ENCODE results near the gene NEUROG1. TPM values are rescaled to one million over a fixed set of nuclear protein-coding genes. Genes with fewer than 3 reads are reported as not detected.

Gene NEUROG1
- total and polyA plus RNA-seq, 2 of the 13 experiments (the other 11 are each of a cell fraction or from before 2014, with no cell fraction given), result not detected

- TF ChIP-seq HMGXB3 (CRISPR knock-in tag; IDR thresholded peaks at IDR 0.05; ENCODE audit: borderline replicate concordance) (no peak), HDAC1 (CRISPR knock-in tag; IDR thresholded peaks at IDR 0.05) (no peak), CHD2 (IDR thresholded peaks at IDR 0.05; ENCODE audit: low read depth, low read length) (no peak)
- TF ChIP-seq, protein P1, sequence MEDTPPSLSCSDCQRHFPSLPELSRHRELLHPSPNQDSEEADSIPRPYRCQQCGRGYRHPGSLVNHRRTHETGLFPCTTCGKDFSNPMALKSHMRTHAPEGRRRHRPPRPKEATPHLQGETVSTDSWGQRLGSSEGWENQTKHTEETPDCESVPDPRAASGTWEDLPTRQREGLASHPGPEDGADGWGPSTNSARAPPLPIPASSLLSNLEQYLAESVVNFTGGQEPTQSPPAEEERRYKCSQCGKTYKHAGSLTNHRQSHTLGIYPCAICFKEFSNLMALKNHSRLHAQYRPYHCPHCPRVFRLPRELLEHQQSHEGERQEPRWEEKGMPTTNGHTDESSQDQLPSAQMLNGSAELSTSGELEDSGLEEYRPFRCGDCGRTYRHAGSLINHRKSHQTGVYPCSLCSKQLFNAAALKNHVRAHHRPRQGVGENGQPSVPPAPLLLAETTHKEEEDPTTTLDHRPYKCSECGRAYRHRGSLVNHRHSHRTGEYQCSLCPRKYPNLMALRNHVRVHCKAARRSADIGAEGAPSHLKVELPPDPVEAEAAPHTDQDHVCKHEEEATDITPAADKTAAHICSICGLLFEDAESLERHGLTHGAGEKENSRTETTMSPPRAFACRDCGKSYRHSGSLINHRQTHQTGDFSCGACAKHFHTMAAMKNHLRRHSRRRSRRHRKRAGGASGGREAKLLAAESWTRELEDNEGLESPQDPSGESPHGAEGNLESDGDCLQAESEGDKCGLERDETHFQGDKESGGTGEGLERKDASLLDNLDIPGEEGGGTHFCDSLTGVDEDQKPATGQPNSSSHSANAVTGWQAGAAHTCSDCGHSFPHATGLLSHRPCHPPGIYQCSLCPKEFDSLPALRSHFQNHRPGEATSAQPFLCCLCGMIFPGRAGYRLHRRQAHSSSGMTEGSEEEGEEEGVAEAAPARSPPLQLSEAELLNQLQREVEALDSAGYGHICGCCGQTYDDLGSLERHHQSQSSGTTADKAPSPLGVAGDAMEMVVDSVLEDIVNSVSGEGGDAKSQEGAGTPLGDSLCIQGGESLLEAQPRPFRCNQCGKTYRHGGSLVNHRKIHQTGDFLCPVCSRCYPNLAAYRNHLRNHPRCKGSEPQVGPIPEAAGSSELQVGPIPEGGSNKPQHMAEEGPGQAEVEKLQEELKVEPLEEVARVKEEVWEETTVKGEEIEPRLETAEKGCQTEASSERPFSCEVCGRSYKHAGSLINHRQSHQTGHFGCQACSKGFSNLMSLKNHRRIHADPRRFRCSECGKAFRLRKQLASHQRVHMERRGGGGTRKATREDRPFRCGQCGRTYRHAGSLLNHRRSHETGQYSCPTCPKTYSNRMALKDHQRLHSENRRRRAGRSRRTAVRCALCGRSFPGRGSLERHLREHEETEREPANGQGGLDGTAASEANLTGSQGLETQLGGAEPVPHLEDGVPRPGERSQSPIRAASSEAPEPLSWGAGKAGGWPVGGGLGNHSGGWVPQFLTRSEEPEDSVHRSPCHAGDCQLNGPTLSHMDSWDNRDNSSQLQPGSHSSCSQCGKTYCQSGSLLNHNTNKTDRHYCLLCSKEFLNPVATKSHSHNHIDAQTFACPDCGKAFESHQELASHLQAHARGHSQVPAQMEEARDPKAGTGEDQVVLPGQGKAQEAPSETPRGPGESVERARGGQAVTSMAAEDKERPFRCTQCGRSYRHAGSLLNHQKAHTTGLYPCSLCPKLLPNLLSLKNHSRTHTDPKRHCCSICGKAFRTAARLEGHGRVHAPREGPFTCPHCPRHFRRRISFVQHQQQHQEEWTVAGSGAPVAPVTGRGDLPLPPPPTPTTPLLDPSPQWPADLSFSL (CRISPR knock-in tag; IDR thresholded peaks at IDR 0.05), result no peak
Measured at GRCh38 chr5:135568246-135568645, 32.5 kb upstream of the NEUROG1 start (continued).
